CD14-positive monocyte (primary cell): ENCODE results near the gene HKDC1. TPM values are rescaled to one million over a fixed set of nuclear protein-coding genes. Genes with fewer than 3 reads are reported as not detected.

Source experiments
- DNase-seq, 3 donors: peaks; one replicate each; pipeline ENCODE4 v3.0.0-alpha.2; 2011 to 2022
- H2AFZ ChIP-seq: 2 replicates; pipeline ENCODE4 v1.6.0; 2012; ENCODE audit warnings: mild to moderate bottlenecking, low read depth, low read length, inconsistent platforms; ENCODE audit not compliant: insufficient read depth, poor library complexity, severe bottlenecking
- H3K27ac ChIP-seq, 2 donors: 1 replicate in 1 of 2; 2 replicates in 1 of 2; pipeline ENCODE4 v1.5.1; 2012 to 2013; ENCODE audit warnings: low read length in 2 of 2, control low read depth in 1 of 2, inconsistent platforms in 1 of 2, low read depth in 1 of 2, mild to moderate bottlenecking in 1 of 2
- H3K27me3 ChIP-seq, 2 donors: one replicate each; pipeline versions ENCODE4 v1.6.0 to v1.6.1; 2011 to 2013; ENCODE audit warnings: low read length in 2 of 2; ENCODE audit not compliant: control insufficient read depth in 2 of 2, insufficient read depth in 2 of 2
- H3K36me3 ChIP-seq, 2 donors: replicated peaks in 1 of 2; 1 replicate in 1 of 2; 2 replicates in 1 of 2; pipeline versions ENCODE4 v1.5.1 to v1.6.1; 2012 to 2013; ENCODE audit warnings: low read length in 2 of 2, control low read depth in 1 of 2, inconsistent platforms in 1 of 2, mild to moderate bottlenecking in 1 of 2; ENCODE audit not compliant: insufficient read depth in 2 of 2, control insufficient read depth in 1 of 2
- H3K4me1 ChIP-seq, 2 donors: 1 replicate in 1 of 2; 2 replicates in 1 of 2; pipeline versions ENCODE4 v1.5.1 to v1.6.1; 2012 to 2013; ENCODE audit warnings: low read length in 2 of 2, control low read depth in 1 of 2, inconsistent platforms in 1 of 2, mild to moderate bottlenecking in 1 of 2, moderate library complexity in 1 of 2; ENCODE audit not compliant: insufficient read depth in 2 of 2, control insufficient read depth in 1 of 2
- H3K4me2 ChIP-seq: replicated peaks from 2 replicates; pipeline ENCODE3; 2012; ENCODE audit warnings: low read length, moderate library complexity, mild to moderate bottlenecking; ENCODE audit not compliant: poor library complexity, severe bottlenecking; ENCODE audit errors: extremely low read depth
- H3K4me3 ChIP-seq, 3 experiments: fragments of 200-600 bp in 1 of 3; sonication (generic) in 1 of 3; replicated peaks in 1 of 3; 1 replicate in 2 of 3; 2 replicates in 1 of 3; pipeline ENCODE4 v1.5.1; 2011 to 2013; ENCODE audit warnings: low read length in 3 of 3, mild to moderate bottlenecking in 3 of 3, control low read depth in 2 of 3, low read depth in 2 of 3, inconsistent platforms in 1 of 3, moderate library complexity in 1 of 3
- H3K79me2 ChIP-seq: 2 replicates; pipeline ENCODE4 v1.6.0; 2012; ENCODE audit warnings: mild to moderate bottlenecking, control low read depth, inconsistent platforms, low read length, moderate library complexity; ENCODE audit not compliant: insufficient read depth
- H3K9ac ChIP-seq: 2 replicates; pipeline ENCODE4 v1.6.0; 2017; ENCODE audit warnings: low read length, mild to moderate bottlenecking; ENCODE audit not compliant: insufficient read depth, poor library complexity, severe bottlenecking
- H3K9me3 ChIP-seq, 2 donors: replicated peaks in 1 of 2; 1 replicate in 1 of 2; 2 replicates in 1 of 2; pipeline versions ENCODE4 v1.5.1 to v1.6.1; 2012 to 2013; ENCODE audit warnings: low read length in 2 of 2, control low read depth in 1 of 2; ENCODE audit not compliant: control insufficient read depth in 1 of 2, insufficient read depth in 1 of 2
- H4K20me1 ChIP-seq: 2 replicates; pipeline ENCODE4 v1.6.0; 2012; ENCODE audit warnings: mild to moderate bottlenecking, low read length, control low read depth, moderate library complexity; ENCODE audit not compliant: insufficient read depth
- H3K27ac Mint-ChIP-seq, 7 donors: one replicate each; pipeline ENCODE4 v1.8.0; 2020; ENCODE audit warnings: mild to moderate bottlenecking in 7 of 7, mixed read lengths in 7 of 7, moderate library complexity in 6 of 7, inconsistent platforms in 2 of 7
- H3K27me3 Mint-ChIP-seq, 3 donors: one replicate each; pipeline ENCODE4 v1.8.0; 2021 to 2022; ENCODE audit warnings: low read depth in 3 of 3, mild to moderate bottlenecking in 3 of 3, mixed read lengths in 3 of 3, moderate library complexity in 3 of 3, inconsistent platforms in 1 of 3
- H3K36me3 Mint-ChIP-seq, 2 donors: one replicate each; pipeline ENCODE4 v1.8.0; 2020; ENCODE audit warnings: mixed read lengths in 2 of 2, inconsistent platforms in 1 of 2, mild to moderate bottlenecking in 1 of 2
- H3K4me1 Mint-ChIP-seq: one replicate; pipeline ENCODE4 v1.8.0; 2020; ENCODE audit warnings: mild to moderate bottlenecking, mixed read lengths
- H3K4me3 Mint-ChIP-seq, 2 donors: one replicate each; pipeline ENCODE4 v1.8.0; 2020; ENCODE audit warnings: mild to moderate bottlenecking in 2 of 2, mixed read lengths in 2 of 2, moderate library complexity in 1 of 2
- H3K9me3 Mint-ChIP-seq, 7 donors: one replicate each; pipeline ENCODE4 v1.8.0; 2020 to 2022; ENCODE audit warnings: mixed read lengths in 7 of 7, mild to moderate bottlenecking in 6 of 7, moderate library complexity in 6 of 7, inconsistent platforms in 2 of 7
- WGBS: methylation state at CpG from one replicate; pipeline ENCODE4 v1.1.5; 2013; ENCODE audit warnings: missing lambda C conversion rate; ENCODE audit not compliant: insufficient coverage; 5-methylcytosine and 5-hydroxymethylcytosine counted together
- intact Hi-C, 2 donors: fragments of 100-400 bp; cut with micrococcal nuclease; formaldehyde crosslinking; loops; one replicate each; pipeline versions ENCODE4 v1.15.0 to v1.15.1; 2023
- polyA plus RNA-seq, 3 donors: library from polyadenylated mRNA; depleted of rRNA in 1 of 3; unstranded in 2 of 3; stranded (reverse) in 1 of 3; fragments of 300-500 nt in 2 of 3; fragments of >200 nt in 1 of 3; fragmentation: Illumina TruSeq in 2 of 3; gene quantifications; 1 replicate in 2 of 3; 2 replicates in 1 of 3; pipeline ENCODE4 v1.2.3, GENCODE V29; 2012 to 2021
- TF ChIP-seq, protein P1 (sequence below): fragments of 200-600 bp; IDR thresholded peaks from one replicate; pipeline ENCODE4 v1.8.0; 2022; ENCODE audit warnings: antibody characterized with exemption, mild to moderate bottlenecking

HKDC1 gene
- polyA plus RNA-seq, 3 donors = not detected

DNA sequence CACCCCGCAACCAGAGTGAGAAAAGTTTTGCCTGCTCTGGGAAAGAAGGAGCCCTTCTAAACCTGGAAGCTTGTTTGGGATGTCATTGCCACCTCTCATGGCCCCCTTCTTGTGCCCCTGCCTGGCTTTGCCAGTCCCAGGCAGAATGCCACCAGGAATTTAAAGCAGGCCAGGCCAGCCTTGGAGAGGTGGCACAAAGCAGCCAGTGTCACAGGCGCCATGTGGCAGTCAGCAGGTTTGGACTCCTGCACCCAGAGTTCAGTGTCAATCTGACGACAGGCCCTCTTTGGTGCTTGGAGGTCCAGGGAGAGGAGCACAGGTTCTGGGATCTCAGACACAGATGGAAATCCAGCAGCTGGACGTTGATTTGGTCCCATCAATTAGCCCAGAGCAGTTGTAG lies 70.9 kb downstream of the HKDC1 start:
- H3K27ac ChIP-seq = no peak overlapping the region
- 85% methylated on average over 4 of the region's 4 CpGs for WGBS
- no peaks in the 10 kb centered on the region for H3K27me3 ChIP-seq
- no peaks in the 10 kb centered on the region for H3K4me1 ChIP-seq
- Mint-ChIP-seq H3K27ac (no peak overlapping the region), H3K4me3 (no peak overlapping the region), H3K27me3 (peaks cover 3 to 6% (median 3%) of the 10 kb centered on the region in 3 donors), H3K4me1 (peaks cover 4% of the 10 kb centered on the region), H3K36me3 (no peaks in the 10 kb centered on the region), H3K9me3 (no peaks in the 10 kb centered on the region)
- no peaks in the 10 kb centered on the region for H3K79me2 ChIP-seq
- no peak overlapping the region for H2AFZ ChIP-seq
- no peak overlapping the region for H3K4me3 ChIP-seq
- H3K9me3 ChIP-seq = no peaks in the 10 kb centered on the region
- H4K20me1 ChIP-seq = no peaks in the 10 kb centered on the region
- no peak overlapping the region for H3K9ac ChIP-seq
- TF ChIP-seq, protein P1, sequence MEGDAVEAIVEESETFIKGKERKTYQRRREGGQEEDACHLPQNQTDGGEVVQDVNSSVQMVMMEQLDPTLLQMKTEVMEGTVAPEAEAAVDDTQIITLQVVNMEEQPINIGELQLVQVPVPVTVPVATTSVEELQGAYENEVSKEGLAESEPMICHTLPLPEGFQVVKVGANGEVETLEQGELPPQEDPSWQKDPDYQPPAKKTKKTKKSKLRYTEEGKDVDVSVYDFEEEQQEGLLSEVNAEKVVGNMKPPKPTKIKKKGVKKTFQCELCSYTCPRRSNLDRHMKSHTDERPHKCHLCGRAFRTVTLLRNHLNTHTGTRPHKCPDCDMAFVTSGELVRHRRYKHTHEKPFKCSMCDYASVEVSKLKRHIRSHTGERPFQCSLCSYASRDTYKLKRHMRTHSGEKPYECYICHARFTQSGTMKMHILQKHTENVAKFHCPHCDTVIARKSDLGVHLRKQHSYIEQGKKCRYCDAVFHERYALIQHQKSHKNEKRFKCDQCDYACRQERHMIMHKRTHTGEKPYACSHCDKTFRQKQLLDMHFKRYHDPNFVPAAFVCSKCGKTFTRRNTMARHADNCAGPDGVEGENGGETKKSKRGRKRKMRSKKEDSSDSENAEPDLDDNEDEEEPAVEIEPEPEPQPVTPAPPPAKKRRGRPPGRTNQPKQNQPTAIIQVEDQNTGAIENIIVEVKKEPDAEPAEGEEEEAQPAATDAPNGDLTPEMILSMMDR = no peak
- H3K4me2 ChIP-seq = no peak overlapping the region
- DNase-seq = no peak
- no peaks in the 10 kb centered on the region for H3K36me3 ChIP-seq
- intact Hi-C loops = no loop called here

- intact Hi-C loops = no loop called here
- H2AFZ ChIP-seq = no peak overlapping the region
- no CpG with 5 or more reads among the region's 3 CpGs for WGBS
- no peaks in the 10 kb centered on the region for H3K36me3 ChIP-seq
- no peaks in the 10 kb centered on the region for H3K27me3 ChIP-seq
- no peak overlapping the region for H3K27ac Mint-ChIP-seq
- no peak overlapping the region for H3K4me3 Mint-ChIP-seq
- no peak overlapping the region for H3K27ac ChIP-seq
- TF ChIP-seq, protein P1 = no peak
- H3K4me1 Mint-ChIP-seq = no peaks in the 10 kb centered on the region
- no peaks in the 10 kb centered on the region for H4K20me1 ChIP-seq
- no peak overlapping the region for H3K4me2 ChIP-seq
- H3K4me3 ChIP-seq = no peak overlapping the region
- H3K9me3 ChIP-seq = no peaks in the 10 kb centered on the region
- H3K79me2 ChIP-seq = no peaks in the 10 kb centered on the region
- no peak for DNase-seq
- H3K4me1 ChIP-seq = no peaks in the 10 kb centered on the region
- H3K9me3 Mint-ChIP-seq = no peaks in the 10 kb centered on the region
- H3K9ac ChIP-seq = no peak overlapping the region
- H3K27me3 Mint-ChIP-seq = peaks cover 3 to 6% (median 3%) of the 10 kb centered on the region in 3 donors
- H3K36me3 Mint-ChIP-seq = no peaks in the 10 kb centered on the region
Observed at GRCh38 chr10:69292459-69292858, 72.3 kb downstream of the HKDC1 start.
